Muscle layer of duodenum (tissue), 2 donors: ENCODE results near the gene MAP4K3.
"Not testable (repeated sequence)": the region's sequence is repeated elsewhere in the genome, so short reads cannot be mapped to it uniquely, and the experiment has no call there.

Source experiments
- H3K27ac ChIP-seq: one replicate; pipeline ENCODE4 v1.7.0; 2013; ENCODE audit warnings: mild to moderate bottlenecking, low read length
- H3K27me3 ChIP-seq: one replicate; pipeline ENCODE4 v1.7.0; 2013; ENCODE audit warnings: low read depth, mild to moderate bottlenecking, control low read depth, low read length
- H3K36me3 ChIP-seq, 2 donors: one replicate each; pipeline ENCODE4 v1.7.0; 2013; ENCODE audit warnings: low read length in 2 of 2, control low read depth in 1 of 2, mild to moderate bottlenecking in 1 of 2; ENCODE audit not compliant: insufficient read depth in 2 of 2, control insufficient read depth in 1 of 2
- H3K4me1 ChIP-seq, 2 donors: one replicate each; pipeline ENCODE4 v1.7.0; 2013; ENCODE audit warnings: low read length in 2 of 2, mild to moderate bottlenecking in 2 of 2, control low read depth in 1 of 2, moderate library complexity in 1 of 2; ENCODE audit not compliant: insufficient read depth in 2 of 2, control insufficient read depth in 1 of 2
- H3K4me3 ChIP-seq, 2 donors: one replicate each; pipeline ENCODE4 v1.7.0; 2013; ENCODE audit warnings: low read length in 2 of 2, low read depth in 1 of 2, mild to moderate bottlenecking in 1 of 2
- H3K9me3 ChIP-seq, 2 donors: one replicate each; pipeline ENCODE4 v1.7.0; 2013; ENCODE audit warnings: low read length in 2 of 2, control low read depth in 1 of 2, mild to moderate bottlenecking in 1 of 2; ENCODE audit not compliant: control insufficient read depth in 1 of 2
- donor health status: healthy.

The MAP4K3 gene

DNA sequence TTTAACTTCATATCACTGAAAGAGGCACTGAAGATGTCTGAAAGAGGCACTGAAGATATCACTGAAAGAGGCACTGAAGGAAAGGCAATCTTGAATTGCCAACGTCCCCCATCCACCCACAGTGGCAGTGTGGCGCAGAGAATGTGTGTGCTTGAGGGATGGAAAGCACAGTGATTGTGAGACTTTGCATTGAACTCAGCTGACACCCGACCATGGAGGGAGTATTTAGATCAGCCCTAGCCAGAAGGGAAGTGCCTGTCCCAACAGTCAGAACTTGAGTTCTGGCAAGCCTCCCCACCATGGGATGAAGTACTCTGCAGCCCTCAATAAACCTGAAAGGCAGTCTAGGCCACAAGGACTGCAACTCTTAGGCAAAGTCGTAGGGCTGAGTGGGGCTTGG, 33.8 kb downstream of the MAP4K3 start:
- Histone ChIP-seq H3K4me1 (peaks cover 4 to 45% of the 10 kb centered on the region in 2 donors), H3K9me3 (no peaks in the 10 kb centered on the region), H3K36me3 (no peaks in the 10 kb centered on the region), H3K27ac (no peak overlapping the region), H3K27me3 (no peaks in the 10 kb centered on the region), H3K4me3 (no peak overlapping the region)

GRCh38 chr2:39401319-39401718, 35.8 kb downstream of the MAP4K3 start:
- H3K4me3 ChIP-seq: no peak overlapping the region
- no peaks in the 10 kb centered on the region for H3K9me3 ChIP-seq
- peaks cover 4 to 28% of the 10 kb centered on the region in 2 donors for H3K4me1 ChIP-seq
- no peaks in the 10 kb centered on the region for H3K27me3 ChIP-seq
- no peak overlapping the region for H3K27ac ChIP-seq
- H3K36me3 ChIP-seq: no peaks in the 10 kb centered on the region

DNA sequence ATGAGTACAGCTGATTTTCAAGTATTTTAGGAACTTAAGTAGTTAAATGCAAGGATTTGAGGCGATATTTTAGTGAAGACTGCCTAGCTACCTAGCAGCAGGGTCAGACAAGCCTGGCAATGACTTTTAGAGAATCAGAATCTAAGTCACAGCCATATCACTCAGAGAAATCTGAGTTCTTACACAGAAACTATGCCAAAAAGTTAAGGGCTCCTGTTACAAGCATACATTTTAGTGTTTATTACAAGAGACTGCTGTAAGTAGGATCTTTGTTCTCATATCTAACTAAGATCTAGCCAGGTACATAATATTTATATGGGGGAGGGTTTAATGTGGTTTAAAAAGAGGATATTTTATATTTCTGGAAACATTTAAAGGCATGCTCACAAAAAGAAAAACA, 37.5 kb downstream of the MAP4K3 start:
- no peak overlapping the region for H3K27ac ChIP-seq
- H3K27me3 ChIP-seq: no peaks in the 10 kb centered on the region
- no peaks in the 10 kb centered on the region for H3K9me3 ChIP-seq
- H3K4me1 ChIP-seq: peaks cover 4 to 35% of the 10 kb centered on the region in 2 donors
- no peaks in the 10 kb centered on the region for H3K36me3 ChIP-seq
- no peak overlapping the region for H3K4me3 ChIP-seq

GRCh38 chr2:39395313-39395712, 41.8 kb downstream of the MAP4K3 start:
- Histone ChIP-seq H3K4me3 (no peak overlapping the region), H3K36me3 (no peaks in the 10 kb centered on the region), H3K27ac (no peak overlapping the region), H3K4me1 (peaks cover 4 to 35% of the 10 kb centered on the region in 2 donors), H3K9me3 (no peaks in the 10 kb centered on the region), H3K27me3 (no peaks in the 10 kb centered on the region)

- H3K9me3 ChIP-seq: no peaks in the 10 kb centered on the region
- no peak overlapping the region for H3K27ac ChIP-seq
- H3K4me1 ChIP-seq: peaks cover 4 to 31% of the 10 kb centered on the region in 2 donors
- H3K27me3 ChIP-seq: no peaks in the 10 kb centered on the region
- no peak overlapping the region for H3K4me3 ChIP-seq
- no peaks in the 10 kb centered on the region for H3K36me3 ChIP-seq
Observed at GRCh38 chr2:39394516-39394961, 42.5 kb downstream of the MAP4K3 start.

- no peak overlapping the region for H3K4me3 ChIP-seq
- no peak overlapping the region for H3K27ac ChIP-seq
- H3K4me1 ChIP-seq: peaks cover 2 to 36% of the 10 kb centered on the region in 2 donors
- H3K9me3 ChIP-seq: no peaks in the 10 kb centered on the region
- no peaks in the 10 kb centered on the region for H3K27me3 ChIP-seq
- no peaks in the 10 kb centered on the region for H3K36me3 ChIP-seq
Observed at GRCh38 chr2:39392672-39393071, 44.4 kb downstream of the MAP4K3 start.

- Histone ChIP-seq H3K9me3 (no peaks in the 10 kb centered on the region), H3K4me1 (peaks cover 0 to 33% of the 10 kb centered on the region in 2 donors), H3K36me3 (no peaks in the 10 kb centered on the region), H3K27me3 (no peaks in the 10 kb centered on the region), H3K4me3 (no peak overlapping the region), H3K27ac (no peak overlapping the region)
Observed at GRCh38 chr2:39390216-39390615, 46.9 kb downstream of the MAP4K3 start.

- Histone ChIP-seq H3K9me3 (no peaks in the 10 kb centered on the region), H3K4me1 (peaks cover 0 to 34% of the 10 kb centered on the region in 2 donors), H3K36me3 (no peaks in the 10 kb centered on the region), H3K27ac (no peak overlapping the region), H3K27me3 (no peaks in the 10 kb centered on the region), H3K4me3 (no peak overlapping the region)
Observed at GRCh38 chr2:39386064-39386463, 51.0 kb downstream of the MAP4K3 start.

- H3K4me3 ChIP-seq: no peak overlapping the region
- H3K4me1 ChIP-seq: peaks cover 7 to 38% of the 10 kb centered on the region in 2 donors
- no peaks in the 10 kb centered on the region for H3K36me3 ChIP-seq
- H3K9me3 ChIP-seq: no peaks in the 10 kb centered on the region
- no peak overlapping the region for H3K27ac ChIP-seq
- H3K27me3 ChIP-seq: no peaks in the 10 kb centered on the region
Observed at GRCh38 chr2:39385172-39385571, 51.9 kb downstream of the MAP4K3 start.

DNA sequence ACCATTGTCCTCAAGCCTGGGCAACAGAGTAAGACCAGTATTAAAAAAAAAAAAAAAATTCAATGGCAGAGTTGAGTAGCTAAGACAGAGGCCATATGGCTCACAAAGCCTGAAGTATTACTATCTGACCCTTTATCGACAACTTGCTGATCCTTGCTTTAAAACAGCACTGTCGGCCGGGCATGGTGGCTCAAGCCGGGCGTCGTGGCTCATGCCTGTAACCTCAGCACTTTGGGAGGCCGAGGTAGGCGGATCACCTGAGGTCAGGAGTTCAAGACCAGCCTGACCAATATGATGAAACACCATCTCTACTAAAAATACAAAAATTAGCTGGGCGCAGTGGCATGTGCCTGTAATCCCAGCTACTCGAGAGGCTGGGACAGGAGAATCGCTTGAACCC, 53.0 kb downstream of the MAP4K3 start:
- not testable (repeated sequence) for H3K9me3 ChIP-seq, H3K36me3 ChIP-seq, H3K4me3 ChIP-seq, H3K27me3 ChIP-seq, H3K27ac ChIP-seq
- H3K4me1 ChIP-seq: peaks cover 8 to 35% of the 10 kb centered on the region in 2 donors

DNA sequence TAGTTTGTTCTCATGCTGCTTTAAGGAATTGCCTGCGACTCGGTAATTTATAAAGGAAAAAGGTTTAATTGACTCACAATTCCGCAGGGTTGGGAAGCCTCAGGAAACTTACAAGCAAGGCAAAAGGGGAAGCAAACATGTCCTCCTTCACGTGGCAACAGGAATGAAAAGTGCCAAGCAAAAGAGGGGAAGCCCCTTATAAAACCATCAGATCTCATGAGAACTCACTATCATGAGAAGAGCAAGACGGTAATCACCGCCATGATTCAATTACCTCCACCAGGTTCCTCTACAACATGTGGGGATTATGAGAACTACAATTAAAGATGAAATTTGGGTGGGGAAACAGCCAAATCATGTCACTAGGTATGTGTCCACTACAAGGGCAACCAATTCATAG, 53.9 kb downstream of the MAP4K3 start:
- Histone ChIP-seq H3K4me1 (peaks cover 8 to 35% of the 10 kb centered on the region in 2 donors), H3K27ac (no peak overlapping the region), H3K9me3 (no peaks in the 10 kb centered on the region)

DNA sequence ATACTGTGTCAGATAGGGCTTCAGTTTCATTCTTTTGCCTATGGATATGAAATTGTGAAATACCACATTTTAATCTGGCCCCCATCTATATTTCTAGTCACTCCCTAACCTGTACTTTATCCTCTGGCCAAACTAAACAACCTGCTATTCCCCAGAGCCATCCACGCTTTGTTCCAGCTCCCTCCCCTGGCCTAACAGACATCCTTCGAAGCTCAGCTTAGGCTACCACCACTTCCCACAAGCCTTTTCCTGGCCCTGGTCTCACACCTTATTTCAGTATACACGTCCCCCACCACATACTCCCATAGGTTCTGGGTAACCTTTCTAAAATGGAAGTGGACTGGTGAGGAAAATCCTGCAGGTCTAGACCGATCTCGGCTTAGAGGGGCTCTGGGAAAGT, 55.4 kb downstream of the MAP4K3 start:
- H3K9me3 ChIP-seq: no peaks in the 10 kb centered on the region
- no peaks in the 10 kb centered on the region for H3K27me3 ChIP-seq
- H3K36me3 ChIP-seq: no peaks in the 10 kb centered on the region
- H3K27ac ChIP-seq: no peak overlapping the region
- H3K4me1 ChIP-seq: peaks cover 8 to 23% of the 10 kb centered on the region in 2 donors
- H3K4me3 ChIP-seq: no peak overlapping the region

More for the DNA sequence above, 53.9 kb downstream of the MAP4K3 start:
- Histone ChIP-seq H3K36me3 (no peaks in the 10 kb centered on the region), H3K27me3 (no peaks in the 10 kb centered on the region), H3K4me3 (no peak overlapping the region)
